Stimulated activated CD8-positive, alpha-beta memory T cell treated with anti-CD3 and anti-CD28 coated beads, Interleukin-7, amount 100 ng/mL, for 4 hours (primary cell): ENCODE data around the gene HCN1.
"Not testable (repeated sequence)": the region's sequence is repeated elsewhere in the genome, so short reads cannot be mapped to it uniquely, and the experiment has no call there.

Experiments
- DNase-seq, 2 donors: peaks; one replicate each; pipeline ENCODE4 v3.0.0-alpha.2; 2020; ENCODE audit warnings: low read depth in 2 of 2

The HCN1 gene

DNA sequence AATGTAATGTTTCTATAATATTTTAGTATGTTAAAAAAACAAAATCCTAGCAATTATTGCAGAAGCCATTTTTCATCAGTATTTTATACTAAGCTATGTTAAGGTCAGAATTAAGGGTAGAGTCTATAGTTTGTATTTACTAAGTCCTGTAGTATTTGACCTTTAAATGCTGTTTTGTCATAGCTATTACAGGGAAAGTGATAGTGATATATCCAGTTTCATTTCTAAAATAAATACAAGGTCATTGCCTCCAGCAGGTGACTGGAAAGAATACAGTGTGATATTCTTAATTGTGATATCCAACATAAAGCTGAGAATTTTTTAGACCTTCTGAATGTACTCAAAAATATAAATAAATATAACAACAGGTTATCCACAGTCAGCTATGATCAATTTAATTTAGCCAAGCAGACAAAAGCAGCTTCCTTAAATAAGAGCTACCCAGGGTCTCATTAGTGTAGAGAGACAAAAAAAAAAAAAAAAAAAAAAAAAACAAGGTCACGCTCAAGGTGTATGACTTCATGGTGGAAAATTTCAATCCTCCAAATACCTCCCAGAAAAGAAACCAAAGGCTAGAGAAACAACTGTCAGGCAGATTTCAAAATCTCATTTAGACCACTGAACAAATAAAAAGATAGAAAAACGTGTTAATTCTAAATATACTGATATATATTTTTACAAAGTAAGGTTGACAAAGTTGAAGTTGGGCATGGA is 278.7 kb downstream of the HCN1 start:
- no peak for DNase-seq

DNA sequence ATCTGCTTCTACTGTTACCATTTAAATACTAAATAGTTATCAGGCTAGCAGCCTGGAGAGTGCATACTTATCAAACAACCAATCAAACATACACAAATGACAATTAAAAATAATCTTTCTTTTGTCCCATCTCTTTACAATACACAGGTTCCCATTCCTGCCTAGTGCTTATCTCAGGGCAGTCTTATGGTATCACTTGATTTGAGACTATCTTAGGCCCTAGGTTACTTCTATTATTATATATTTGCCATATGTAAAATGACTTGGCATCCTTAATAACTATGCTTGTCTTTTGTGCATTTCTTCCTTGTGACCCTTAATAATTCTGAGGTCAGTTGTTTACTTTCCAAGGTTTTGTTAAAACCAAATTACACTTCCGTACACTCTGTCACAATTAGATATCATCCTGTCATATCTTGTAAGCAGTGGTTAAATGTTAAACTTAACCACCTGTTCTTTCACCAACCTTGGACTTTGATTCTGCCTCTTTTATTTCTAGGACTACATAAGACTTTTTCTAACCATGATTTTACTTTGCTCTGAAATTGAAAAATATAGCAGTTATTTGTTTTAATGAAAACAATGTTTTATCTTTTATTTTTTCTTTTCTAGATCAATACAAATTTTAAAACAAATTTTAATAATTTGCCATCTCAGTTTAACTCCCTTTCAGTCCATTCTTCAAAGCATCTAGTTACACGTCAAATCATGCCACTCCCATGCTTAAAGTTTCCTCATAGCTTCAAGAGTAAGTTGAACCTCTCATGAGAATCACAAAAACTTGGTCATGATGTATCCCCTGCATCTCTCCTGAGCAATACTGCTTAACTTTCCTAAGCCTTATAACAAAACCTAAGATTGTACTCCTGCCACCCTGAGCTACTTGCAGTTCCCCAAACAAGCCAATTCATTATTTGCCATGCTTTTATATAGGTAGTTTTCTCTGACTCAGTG is 281.3 kb downstream of the HCN1 start:
- DNase-seq: no peak

DNA sequence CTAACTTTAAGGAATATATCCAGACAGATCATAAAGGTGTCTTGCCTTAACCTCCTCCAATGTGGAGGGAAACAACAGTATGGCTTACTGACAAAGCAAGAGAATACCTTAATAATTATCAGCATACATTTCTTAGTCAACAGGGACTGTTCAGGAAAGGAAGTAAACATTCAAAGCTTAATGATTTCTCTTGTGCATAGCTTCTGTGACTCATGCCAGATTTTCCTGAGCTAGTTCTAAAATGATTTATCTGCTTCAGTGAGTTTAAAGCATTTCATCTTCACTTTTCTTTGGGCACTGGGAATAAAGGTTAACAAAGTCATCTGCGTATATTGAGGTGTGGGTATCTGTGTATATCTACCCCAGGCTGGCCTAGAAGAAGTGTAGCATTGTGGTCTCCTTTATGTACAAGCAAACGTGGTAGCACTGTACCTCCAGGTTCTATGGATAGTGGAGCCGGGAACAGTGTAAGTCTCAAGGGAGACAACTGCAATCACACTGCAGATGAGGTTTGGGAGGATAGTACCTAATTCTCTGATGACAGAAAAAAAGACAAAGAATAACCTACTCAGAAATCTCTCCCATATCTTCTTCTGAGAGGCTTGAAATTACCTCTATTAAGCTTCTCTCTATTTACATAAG is 284.1 kb downstream of the HCN1 start:
- DNase-seq: no peak

DNA sequence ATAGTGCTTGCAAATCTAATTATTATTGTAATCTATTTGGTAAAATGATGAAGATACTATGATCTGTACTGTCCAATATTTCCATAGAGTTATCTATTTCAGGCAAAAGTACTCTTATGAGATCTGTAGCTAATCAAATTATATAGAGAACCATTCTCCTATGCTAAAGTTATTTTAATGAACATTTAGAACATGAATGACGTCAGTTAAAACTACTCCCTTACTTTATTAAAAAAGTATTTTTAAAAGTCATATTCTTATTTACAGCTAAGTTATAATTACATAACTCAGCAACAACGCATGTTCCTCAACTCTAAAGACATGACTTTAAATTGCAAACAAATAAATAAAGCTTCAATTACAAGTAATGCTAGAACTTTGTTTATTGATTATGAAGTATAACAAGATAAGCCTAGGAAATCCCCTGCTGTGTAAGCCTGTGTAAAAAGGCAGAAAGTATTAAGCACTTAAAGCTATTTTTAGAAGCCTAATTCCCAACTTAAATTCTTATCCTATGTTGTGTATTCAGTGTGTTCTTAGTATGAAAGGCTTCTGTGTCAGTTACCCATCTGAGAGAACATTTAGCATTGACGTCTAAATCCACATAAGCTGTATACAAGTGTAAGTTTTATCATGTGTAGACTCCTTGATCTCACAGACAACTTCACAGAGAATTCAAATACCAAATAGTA is 285.7 kb downstream of the HCN1 start:
- no peak for DNase-seq

DNA sequence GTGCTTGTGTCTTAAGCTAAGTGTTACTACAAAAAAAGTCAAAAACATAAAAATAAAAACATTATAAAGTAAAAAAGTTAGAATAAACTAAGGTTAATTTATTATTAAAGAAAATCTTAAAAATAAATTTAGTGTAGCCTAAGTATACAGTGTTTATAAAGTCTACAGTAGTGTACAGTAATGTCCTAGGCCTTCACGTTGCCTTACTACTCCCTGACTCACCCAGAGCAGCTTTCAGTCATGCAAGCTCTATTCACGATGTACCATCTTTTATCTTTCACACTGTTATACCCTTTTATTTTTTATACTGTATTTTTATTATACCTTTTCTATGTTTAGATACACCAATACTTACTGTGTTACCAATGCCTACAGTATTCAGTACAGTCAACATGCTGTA is 288.1 kb downstream of the HCN1 start:
- DNase-seq: no peak

DNA sequence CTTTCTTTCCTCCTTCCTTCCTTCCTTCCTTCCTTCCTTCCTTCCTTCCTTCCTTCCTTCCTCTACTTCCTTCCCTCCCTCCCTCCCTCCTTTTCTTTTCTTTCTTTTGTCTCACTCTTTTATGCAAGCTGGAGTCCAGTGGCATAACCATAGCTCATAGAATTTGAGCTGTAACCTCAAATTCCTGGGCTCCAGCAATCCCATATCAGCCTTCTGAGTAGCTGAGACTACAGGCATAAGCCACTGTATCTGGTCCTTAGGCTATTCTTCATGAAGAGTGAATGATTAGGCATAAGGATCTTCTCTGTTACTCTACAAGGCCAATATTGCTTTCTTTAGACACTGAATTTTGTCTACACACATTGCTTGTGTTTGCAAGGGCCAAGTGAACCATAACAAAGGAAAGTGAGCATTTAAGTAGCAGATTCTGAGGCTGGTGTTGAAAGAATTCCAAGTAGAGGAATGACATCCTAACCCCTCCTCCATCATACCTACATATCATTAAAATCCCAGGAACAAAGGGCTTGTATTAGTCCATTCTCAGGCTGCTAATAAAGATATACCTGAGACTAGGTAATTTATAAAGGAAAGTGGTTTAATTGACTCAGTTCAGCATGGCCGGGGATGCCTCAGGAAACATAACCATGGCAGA is 293.2 kb downstream of the HCN1 start:
- no peak for DNase-seq

DNA sequence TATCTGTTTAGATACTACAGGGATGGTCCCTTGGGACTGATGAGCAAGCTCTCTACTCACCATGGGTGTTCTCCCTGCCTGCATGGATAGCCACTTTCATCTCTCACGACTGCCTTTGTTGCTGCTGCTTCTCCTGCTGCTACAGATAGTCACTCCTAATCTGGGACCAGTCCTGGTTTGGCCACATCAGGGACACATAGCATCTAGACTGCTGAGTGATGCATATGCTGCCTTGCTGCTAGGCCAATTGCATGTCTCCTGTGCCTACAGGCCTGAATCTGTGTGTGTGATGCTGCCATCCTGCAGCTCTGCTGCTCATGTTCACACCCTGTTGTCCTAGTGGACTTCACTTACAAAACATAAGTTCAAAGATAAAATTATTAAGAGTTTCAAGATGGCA is 297.1 kb downstream of the HCN1 start:
- DNase-seq: no peak

DNA sequence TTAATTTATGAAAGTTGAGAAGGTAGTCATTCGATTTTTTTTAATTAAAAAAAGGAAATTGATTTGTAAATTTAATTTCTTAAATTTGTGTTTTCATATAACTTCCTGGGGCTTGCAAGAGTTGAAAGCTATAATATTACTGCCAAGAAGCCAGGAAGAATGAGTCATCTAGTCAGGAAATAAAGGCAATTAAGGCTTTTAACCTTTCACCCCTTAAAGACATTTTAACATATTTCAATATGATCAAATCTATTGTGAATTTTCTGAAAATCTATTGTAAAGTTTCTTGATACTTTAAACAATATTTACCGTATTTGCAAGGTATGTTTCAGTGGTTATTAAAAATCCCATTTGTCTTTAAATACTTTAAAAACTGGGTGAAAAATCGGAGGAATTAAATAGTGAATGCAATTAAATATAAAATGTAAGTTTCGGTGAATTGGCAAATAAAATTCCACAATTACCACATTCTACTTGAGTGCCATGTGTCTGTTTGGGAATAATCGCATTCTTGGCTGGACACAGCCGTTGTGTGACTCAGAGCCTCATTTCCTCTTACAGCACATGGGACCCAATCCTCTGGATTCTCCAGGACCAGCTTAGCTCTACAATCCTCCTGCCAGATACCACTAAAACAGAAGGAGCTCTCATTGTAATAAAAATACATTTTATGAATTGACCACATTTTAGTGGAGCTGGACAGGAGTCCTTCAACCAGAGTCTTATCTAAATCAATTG is 310.7 kb downstream of the HCN1 start:
- no peak for DNase-seq

DNA sequence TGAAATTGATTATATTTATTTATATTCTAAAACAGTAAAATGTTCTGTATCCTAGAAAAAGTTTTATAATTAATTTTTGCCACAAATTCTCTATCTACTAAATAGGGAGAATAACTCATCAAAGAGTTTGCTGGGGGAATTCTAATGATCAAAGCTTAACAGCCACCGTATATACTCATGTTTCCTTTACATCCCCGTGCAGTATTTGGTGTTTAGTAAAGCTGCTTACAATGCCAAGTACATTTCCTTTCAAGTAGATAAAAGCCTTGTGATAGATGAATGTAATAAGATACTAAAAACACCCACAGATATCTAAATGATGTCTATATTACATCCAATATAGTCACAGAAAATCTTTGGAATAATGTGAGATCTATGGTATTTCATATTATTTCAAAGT is 312.2 kb downstream of the HCN1 start:
- no peak for DNase-seq

DNA sequence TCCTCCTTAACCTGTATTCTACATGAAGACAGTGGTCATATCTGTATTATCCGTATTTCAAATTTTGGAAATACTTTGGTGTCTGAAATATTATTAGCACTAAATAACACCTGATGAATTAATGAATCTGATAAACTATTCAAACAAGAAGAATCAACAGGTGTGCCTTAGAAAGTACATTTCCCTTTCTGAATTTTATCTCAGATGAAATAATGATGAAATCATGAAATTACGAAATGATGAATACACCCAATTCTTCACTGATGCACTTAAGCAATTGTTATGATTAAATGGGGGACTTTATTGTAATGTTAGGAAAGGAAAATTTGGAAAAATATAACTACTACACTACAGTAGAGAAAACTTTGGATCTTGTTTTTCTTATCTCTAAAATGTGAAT is 313.6 kb downstream of the HCN1 start:
- no peak for DNase-seq

DNA sequence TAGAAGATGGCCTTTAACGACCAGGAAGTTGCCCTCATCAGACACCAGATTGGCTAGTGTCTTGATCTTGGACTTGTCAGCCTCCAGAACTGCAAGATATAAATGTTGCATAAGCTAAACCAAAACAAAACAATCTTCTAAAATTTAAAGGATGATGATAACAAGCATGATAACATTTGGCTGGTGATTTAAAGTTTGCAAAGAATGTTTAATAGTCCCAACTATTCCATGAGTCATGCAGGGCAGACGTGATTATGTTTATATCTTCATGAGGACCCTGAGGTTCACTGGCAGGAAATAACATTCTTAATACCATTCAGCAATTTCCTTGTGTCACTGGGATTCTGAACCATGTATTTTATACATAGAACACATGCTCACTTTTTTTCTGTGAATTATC is 319.8 kb downstream of the HCN1 start:
- DNase-seq: no peak

DNA sequence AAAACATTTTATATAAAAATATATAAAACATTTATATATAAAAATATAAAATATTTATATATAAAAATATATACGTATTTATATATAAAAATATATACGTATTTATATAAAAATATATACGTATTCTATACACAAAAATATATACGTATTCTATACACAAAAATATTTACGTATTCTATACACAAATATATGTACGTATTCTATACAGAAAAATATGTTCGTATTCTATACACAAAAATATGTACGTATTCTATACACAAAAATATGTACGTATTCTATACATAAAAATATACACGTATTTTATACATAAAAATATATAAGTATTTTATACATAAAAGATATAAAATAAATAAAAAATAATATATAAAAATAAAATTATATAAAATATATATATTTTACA is 323.6 kb downstream of the HCN1 start:
- DNase-seq: no peak

DNA sequence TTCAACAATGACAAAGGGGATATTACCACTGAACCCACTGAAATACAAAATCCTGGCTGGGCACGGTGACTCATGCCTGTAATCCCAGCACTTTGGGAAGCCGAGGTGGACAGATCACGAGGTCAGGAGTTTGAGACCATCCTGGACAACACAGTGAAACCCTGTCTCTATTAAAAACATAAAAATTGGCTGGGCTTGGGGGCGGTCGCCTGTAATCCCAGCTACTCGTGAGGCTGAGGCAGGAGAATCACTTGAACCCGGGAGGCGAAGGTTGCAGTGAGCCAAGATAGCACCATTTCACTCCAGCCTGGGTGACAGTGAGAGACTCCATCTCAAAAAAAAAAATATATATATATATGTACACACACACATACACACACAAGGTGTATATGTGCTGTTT is 324.8 kb downstream of the HCN1 start:
- DNase-seq: not testable (repeated sequence)

DNA sequence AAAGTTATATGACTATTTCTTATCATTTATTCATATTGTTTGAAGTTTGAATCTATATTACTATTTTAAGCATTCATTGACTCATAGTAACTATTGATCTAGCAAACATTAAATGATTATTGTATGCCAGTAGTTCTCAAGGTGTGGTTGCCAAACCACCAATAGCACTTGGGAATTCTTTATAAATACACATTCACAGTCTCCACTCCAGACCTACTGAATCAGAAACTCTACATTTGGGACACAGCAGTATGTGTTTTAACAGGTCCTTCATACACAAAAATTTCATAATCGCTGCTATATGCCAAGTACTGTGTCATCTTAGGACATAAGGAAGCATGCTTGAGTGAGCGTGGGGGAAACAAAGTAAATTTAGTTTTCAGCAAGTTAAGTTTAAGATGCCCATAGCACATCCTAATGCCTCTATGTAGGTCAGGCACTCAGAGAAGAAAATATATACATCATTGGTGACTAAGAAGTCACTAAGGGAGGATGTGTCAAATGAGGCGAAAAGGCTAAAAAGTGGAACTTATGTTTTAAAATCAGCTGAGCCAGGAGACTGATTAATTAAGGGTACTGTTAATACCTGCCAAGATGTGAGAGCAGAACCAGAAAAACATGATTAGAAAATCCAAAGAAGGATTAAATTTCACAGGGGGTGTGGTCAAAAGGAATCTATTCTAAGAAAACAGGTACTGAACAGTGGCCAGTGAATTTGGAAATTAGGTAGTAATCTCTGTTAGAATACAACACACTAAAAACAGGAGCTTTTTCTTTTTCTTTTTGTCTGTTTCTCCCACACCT is 340.8 kb downstream of the HCN1 start:
- DNase-seq: no peak

DNA sequence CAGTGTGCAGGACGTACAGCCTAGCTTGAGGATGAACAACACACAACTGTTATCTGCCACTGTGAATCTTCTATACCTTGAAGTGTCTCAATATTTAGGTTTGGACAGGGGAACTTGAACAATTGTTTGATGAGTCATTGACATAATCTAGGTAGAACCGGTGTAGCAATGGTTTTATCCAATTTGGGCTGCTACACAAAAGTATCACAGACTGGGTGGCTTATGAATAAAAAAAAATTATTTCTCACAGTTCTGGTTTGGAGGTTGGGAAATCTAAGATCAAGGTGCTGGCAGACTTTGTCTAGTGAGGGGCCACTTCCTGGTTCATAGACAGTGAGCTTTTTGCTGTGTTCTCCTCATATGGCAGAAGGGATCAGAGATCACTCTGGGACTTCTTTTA is 359.7 kb downstream of the HCN1 start:
- DNase-seq: no peak

DNA sequence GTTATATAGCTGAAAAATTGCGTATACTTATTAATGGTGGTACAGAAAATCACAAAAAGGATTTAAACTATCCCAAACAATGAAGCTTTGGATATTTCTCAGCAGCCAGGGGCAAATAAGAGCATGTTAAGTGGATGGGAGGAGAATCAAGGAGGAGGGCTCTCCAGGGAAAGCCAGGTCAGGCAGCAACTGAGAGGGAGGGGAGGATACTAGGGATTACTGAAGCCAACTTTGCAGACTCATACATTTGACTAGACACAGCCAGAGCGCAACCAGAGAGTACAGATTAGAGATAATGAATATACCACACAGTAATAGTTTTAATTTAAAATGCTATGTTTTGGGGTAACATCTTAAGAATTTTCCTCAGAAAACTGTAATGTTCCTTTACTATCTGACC is 360.2 kb downstream of the HCN1 start:
- no peak for DNase-seq

DNA sequence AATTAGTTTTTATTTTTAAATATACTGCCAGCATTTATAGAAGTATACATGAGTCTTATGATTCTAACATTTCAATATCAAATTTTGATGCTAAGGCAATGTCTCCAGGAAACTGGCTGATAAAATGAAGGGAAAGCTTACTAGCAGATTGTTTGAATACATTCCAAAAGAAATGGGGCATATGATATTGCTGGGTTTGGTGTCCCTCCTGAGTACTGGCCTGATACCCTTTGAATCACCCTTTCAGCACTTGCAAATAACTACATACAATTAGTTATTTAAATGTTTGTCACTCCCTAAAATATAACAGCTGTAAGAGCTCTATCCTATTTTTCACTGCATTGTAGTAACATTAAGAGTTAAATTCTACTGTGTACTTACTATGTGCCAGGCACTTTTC is 360.8 kb downstream of the HCN1 start:
- DNase-seq: no peak

DNA sequence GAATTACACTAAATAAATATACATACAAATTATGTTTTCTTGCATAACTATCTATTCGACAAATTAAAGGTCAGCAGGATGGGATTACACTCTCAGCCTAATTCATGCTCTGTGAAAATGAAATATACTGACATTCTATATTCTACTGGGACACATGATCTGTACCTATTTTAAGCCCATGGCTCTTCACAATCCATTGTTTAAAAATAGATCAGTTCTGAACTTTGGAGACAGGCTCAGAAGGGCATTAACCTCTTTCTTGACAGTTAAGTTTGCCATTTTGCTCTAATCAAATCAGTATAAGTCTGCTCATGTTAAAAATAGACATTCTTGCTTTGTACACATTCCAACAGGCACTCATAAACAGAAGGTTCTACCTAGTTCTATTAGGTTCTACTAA is 361.2 kb downstream of the HCN1 start:
- DNase-seq: no peak

DNA sequence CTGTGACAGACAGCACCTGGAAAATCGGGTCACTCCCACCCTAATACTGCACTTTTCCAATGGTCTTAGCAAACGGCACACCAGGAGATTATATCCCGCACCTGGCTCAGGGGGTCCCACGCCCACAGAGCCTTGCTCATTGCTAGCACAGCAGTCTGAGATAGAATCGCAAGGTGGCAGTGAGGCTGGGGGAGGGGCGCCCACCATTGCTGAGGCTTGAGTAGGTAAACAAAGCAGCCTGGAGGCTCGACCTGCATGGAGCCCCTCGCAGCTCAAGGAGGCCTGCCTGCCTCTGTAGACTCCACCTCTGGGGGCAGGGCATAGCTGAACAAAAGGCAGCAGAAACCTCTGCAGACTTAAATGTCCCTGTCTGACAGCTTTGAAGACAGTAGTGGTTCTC is 383.6 kb downstream of the HCN1 start:
- DNase-seq: not testable (repeated sequence)

DNA sequence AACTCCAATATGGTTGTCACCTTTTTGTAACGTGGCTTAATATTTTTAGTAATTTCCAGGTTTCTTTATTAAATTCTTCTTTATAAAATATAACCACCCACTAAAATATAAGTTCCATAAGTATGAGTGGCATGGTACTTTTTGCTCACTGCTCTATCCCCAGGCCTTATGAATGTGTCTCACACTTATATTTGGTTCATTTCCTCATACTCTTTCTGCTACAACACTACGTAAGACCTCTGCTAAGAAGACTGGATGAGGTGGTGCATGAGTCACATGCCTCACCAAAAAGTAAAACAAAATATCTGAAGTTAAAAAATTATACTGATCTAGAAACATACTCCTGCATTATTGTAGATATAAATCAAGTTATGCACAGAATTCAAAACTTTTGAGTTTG is 400.9 kb downstream of the HCN1 start:
- no peak for DNase-seq
